OCI-LY3 (cell line): Measurements from ENCODE around the gene PLD6.

Experiments used
- H2AFZ ChIP-seq: fragments of 200-600, 300-600 bp; shearing (Covaris generic); 2 replicates; pipeline ENCODE4 v1.6.0; 2014; ENCODE audit warnings: antibody characterized with exemption, low read depth, low read length
- H3K27ac ChIP-seq: fragments of 200-600, 300-600 bp; sonication (generic); 2 replicates; pipeline ENCODE4 v1.5.1; 2014; ENCODE audit warnings: mild to moderate bottlenecking, low read length, moderate library complexity, mixed read lengths
- H3K27me3 ChIP-seq: fragments of 200-600, 300-600 bp; sonication (generic); 2 replicates; pipeline ENCODE4 v1.6.1; 2014; ENCODE audit warnings: low read depth, low read length, mixed read lengths
- H3K36me3 ChIP-seq: fragments of 200-600, 300-600 bp; sonication (generic); replicated peaks from 2 replicates; pipeline ENCODE3; 2014; ENCODE audit warnings: low read depth, low read length, mixed read lengths
- H3K4me1 ChIP-seq: fragments of 300-600, 200-600 bp; sonication (generic); 2 replicates; pipeline ENCODE4 v1.6.1; 2014; ENCODE audit warnings: low read length, mixed read lengths
- H3K4me2 ChIP-seq: fragments of 200-600, 300-600 bp; sonication (generic); 2 replicates; pipeline ENCODE4 v1.6.1; 2014; ENCODE audit warnings: low read length, mixed read lengths
- H3K4me3 ChIP-seq: fragments of 300-600, 200-600 bp; sonication (generic); 2 replicates; pipeline ENCODE4 v1.5.1; 2014; ENCODE audit warnings: antibody characterized with exemption, mild to moderate bottlenecking, low read length, moderate library complexity
- H3K79me2 ChIP-seq: fragments of 300-600, 200-600 bp; shearing (Covaris generic); 2 replicates; pipeline ENCODE4 v1.6.1; 2014; ENCODE audit warnings: mild to moderate bottlenecking, low read length, mixed read lengths
- H3K9ac ChIP-seq: fragments of 300-600, 200-600 bp; shearing (Covaris generic); 2 replicates; pipeline ENCODE4 v1.6.0; 2014; ENCODE audit warnings: mild to moderate bottlenecking, low read length, moderate library complexity
- H3K9me3 ChIP-seq: fragments of 200-600, 300-600 bp; shearing (Covaris generic); 2 replicates; pipeline ENCODE4 v1.6.1; 2014; ENCODE audit warnings: low read length, mixed read lengths; ENCODE audit not compliant: insufficient read depth
- H4K20me1 ChIP-seq: fragments of 200-600, 300-600 bp; sonication (generic); 2 replicates; pipeline ENCODE4 v1.6.1; 2016; ENCODE audit warnings: low read length, mixed read lengths; ENCODE audit not compliant: insufficient read depth
- EZH2phosphoT487 ChIP-seq: fragments of 200-600 bp; shearing (Covaris generic); IDR thresholded peaks from 2 replicates; pipeline ENCODE4 v1.6.1; 2018; ENCODE audit warnings: antibody characterized with exemption, mixed run types, low read depth
- TF ChIP-seq, protein P1 (sequence below): fragments of 200-600, 300-600 bp; sonication (generic); IDR thresholded peaks from 2 replicates; pipeline ENCODE4 v1.5.1; 2014; ENCODE audit warnings: antibody characterized with exemption, low read length, low read depth

Gene PLD6

DNA sequence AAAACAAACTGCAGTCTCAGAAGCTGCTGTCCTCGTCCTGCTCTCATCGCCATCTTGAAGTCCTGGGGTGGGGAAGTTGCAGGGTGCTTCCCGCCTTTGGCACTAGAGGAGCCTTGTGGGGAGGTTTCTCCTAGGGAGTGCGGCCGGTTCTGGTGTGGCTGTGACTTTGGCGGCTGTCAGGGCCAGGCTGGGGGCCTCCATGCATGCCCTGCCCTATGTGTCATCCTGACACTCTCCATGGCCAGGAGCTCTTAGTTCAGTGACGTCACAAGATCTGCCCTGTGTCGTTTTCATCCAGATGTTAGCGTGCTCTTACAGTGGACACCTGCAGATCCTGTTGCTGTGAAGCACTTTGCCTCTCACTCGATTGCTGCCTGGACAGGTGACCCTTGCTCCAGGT is 49.6 kb downstream of the PLD6 start:
- Histone ChIP-seq H3K4me2 (no peak overlapping the region), H4K20me1 (no peaks in the 10 kb centered on the region), H2AFZ (no peak overlapping the region), H3K27me3 (no peaks in the 10 kb centered on the region), H3K79me2 (no peaks in the 10 kb centered on the region), H3K4me3 (no peak overlapping the region), H3K36me3 (no peaks in the 10 kb centered on the region), H3K27ac (no peak overlapping the region), H3K9me3 (no peaks in the 10 kb centered on the region), H3K4me1 (no peaks in the 10 kb centered on the region), H3K9ac (no peak overlapping the region)
- no peak for TF ChIP-seq EZH2phosphoT487
- TF ChIP-seq, protein P1, sequence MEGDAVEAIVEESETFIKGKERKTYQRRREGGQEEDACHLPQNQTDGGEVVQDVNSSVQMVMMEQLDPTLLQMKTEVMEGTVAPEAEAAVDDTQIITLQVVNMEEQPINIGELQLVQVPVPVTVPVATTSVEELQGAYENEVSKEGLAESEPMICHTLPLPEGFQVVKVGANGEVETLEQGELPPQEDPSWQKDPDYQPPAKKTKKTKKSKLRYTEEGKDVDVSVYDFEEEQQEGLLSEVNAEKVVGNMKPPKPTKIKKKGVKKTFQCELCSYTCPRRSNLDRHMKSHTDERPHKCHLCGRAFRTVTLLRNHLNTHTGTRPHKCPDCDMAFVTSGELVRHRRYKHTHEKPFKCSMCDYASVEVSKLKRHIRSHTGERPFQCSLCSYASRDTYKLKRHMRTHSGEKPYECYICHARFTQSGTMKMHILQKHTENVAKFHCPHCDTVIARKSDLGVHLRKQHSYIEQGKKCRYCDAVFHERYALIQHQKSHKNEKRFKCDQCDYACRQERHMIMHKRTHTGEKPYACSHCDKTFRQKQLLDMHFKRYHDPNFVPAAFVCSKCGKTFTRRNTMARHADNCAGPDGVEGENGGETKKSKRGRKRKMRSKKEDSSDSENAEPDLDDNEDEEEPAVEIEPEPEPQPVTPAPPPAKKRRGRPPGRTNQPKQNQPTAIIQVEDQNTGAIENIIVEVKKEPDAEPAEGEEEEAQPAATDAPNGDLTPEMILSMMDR, result no peak

DNA sequence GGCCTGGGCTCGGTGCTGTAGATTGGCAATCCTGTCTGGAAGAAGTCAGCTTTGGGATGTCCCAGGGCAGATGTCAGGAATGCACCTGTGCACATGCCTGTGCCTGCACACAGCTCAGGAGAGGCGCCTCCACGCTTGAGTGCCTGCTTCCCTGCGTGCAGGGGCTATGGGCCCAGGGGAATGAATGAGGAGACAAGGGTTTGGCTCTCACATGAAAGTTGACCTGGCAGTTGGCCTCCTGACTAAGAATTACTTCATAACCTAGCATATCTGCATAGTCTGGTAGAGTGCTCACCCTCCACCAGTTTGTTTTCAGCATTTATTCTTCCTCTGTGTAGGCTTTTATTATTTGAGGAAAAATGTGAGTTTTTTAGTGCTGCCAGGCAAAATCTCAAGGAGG is 50.0 kb downstream of the PLD6 start:
- Histone ChIP-seq H3K4me1 (no peaks in the 10 kb centered on the region), H3K4me3 (no peak overlapping the region), H4K20me1 (no peaks in the 10 kb centered on the region), H3K79me2 (no peaks in the 10 kb centered on the region), H3K36me3 (no peaks in the 10 kb centered on the region), H3K27me3 (no peaks in the 10 kb centered on the region), H3K4me2 (no peak overlapping the region), H2AFZ (no peak overlapping the region), H3K9me3 (no peaks in the 10 kb centered on the region), H3K27ac (no peak overlapping the region), H3K9ac (no peak overlapping the region)
- TF ChIP-seq, protein P1, result no peak
- no peak for TF ChIP-seq EZH2phosphoT487

DNA sequence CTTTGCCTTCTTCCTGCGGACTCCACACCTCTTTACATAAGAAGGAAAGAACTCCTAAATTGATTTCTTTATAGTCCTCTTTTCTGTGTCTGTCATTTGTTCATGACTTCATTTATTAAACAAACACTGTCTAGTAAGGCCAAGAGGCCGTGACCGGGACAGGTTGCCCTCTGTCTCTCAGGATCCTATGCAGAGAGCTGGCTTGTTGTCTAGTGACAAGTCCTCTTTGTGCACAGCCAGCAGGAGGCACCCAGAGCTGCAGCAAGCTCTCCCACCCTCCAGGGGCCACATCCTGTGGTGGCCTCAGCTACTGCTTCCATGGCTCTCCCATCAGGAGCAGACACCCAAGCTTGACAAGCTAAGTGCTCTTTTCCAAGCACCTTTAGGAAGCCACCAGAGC is 50.6 kb downstream of the PLD6 start:
- H3K27ac ChIP-seq, result no peak overlapping the region

DNA sequence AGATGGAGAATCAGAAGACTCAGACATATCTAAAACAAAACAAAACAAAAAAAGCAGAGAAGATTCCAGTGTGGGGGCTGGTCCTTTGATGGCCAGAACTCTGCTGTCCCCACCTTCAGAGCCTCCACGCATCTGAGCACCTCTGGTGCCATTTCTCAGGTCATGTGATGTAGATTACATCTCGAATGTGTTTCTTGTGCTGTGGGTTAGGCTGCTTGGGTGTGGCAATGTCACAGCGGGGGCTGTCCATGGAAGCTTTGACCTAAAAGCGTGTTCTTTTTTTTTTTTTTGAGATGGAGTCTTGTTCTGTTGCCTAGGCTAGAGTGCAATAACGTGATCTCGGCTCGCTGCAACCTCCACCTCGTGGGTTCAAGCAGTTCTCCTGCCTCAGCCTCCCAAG is 51.2 kb downstream of the PLD6 start:
- Histone ChIP-seq H3K36me3 (no peaks in the 10 kb centered on the region), H3K27ac (no peak overlapping the region), H3K4me3 (no peak overlapping the region), H3K27me3 (no peaks in the 10 kb centered on the region), H3K79me2 (no peaks in the 10 kb centered on the region), H3K4me2 (no peak overlapping the region), H3K9me3 (no peaks in the 10 kb centered on the region), H3K9ac (no peak overlapping the region), H2AFZ (no peak overlapping the region), H3K4me1 (peaks cover 8% of the 10 kb centered on the region), H4K20me1 (no peaks in the 10 kb centered on the region)
- TF ChIP-seq, protein P1, result no peak

More for the DNA sequence above, 50.6 kb downstream of the PLD6 start:
- Histone ChIP-seq H4K20me1 (no peaks in the 10 kb centered on the region), H3K9ac (no peak overlapping the region), H3K9me3 (no peaks in the 10 kb centered on the region), H3K27me3 (no peaks in the 10 kb centered on the region), H3K4me3 (no peak overlapping the region), H3K36me3 (no peaks in the 10 kb centered on the region), H3K79me2 (no peaks in the 10 kb centered on the region), H3K4me1 (peaks cover 2% of the 10 kb centered on the region), H2AFZ (no peak overlapping the region), H3K4me2 (no peak overlapping the region)
- no peak for TF ChIP-seq EZH2phosphoT487
- TF ChIP-seq, protein P1, result no peak
